ENCODE measurements around the gene PROM1. TPM values are rescaled to one million over a fixed set of nuclear protein-coding genes. Genes with fewer than 3 reads are reported as not detected.

Gene PROM1
- total and polyA plus RNA-seq, 8 donors = 3.5 to 124 (median 12.3) TPM

DNA sequence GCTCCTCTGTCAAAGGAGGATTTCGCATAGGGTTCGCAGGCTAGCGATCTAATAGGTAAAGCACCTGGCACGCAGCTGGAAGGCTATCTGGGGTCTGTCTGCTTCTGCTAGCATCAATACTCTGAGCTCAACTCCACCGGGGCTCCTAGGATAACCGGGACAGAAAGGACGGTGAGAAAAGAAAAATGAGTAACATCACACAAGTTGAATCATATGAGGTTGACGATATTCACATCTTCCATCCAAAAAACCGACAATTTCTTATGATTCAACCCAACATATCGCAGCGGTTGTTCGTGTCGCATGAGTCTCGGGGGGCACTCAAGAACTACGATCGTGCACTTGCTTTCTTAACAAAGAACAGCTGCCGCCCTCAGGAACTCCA, 1.8 kb downstream of the PROM1 start:
- WGBS, 5 donors = 16 to 21% (median 18%) methylated on average over 17 of the region's 17 CpGs
- DNase-seq = no peak
- intact Hi-C loops (cut with DNase I; ENCODE audit: low total_unique reads) = no loop called here
- H3K27me3 ChIP-seq = peaks cover 0 to 73% (median 23%) of the 10 kb centered on the region in 3 donors
- no peak for TF ChIP-seq POLR2AphosphoS5 (IDR thresholded peaks at IDR 0.05)
- TF ChIP-seq, protein P1, sequence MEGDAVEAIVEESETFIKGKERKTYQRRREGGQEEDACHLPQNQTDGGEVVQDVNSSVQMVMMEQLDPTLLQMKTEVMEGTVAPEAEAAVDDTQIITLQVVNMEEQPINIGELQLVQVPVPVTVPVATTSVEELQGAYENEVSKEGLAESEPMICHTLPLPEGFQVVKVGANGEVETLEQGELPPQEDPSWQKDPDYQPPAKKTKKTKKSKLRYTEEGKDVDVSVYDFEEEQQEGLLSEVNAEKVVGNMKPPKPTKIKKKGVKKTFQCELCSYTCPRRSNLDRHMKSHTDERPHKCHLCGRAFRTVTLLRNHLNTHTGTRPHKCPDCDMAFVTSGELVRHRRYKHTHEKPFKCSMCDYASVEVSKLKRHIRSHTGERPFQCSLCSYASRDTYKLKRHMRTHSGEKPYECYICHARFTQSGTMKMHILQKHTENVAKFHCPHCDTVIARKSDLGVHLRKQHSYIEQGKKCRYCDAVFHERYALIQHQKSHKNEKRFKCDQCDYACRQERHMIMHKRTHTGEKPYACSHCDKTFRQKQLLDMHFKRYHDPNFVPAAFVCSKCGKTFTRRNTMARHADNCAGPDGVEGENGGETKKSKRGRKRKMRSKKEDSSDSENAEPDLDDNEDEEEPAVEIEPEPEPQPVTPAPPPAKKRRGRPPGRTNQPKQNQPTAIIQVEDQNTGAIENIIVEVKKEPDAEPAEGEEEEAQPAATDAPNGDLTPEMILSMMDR (IDR thresholded peaks at IDR 0.05) = no peak
- no peak for TF ChIP-seq POLR2A (IDR thresholded peaks at IDR 0.05)
- TF ChIP-seq EP300 (IDR thresholded peaks at IDR 0.05) = no peak
- H3K4me3 ChIP-seq = peak overlapping the region; percentile 47 to 65 (median 56)
- peak overlapping the region; percentile 34 to 84 (median 62) for H3K27ac ChIP-seq
- H3K9me3 ChIP-seq = no peaks in the 10 kb centered on the region
- no peaks in the 10 kb centered on the region for H3K36me3 ChIP-seq
- peaks cover 28 to 43% (median 35%) of the 10 kb centered on the region in 4 donors for H3K4me1 ChIP-seq

GRCh38 chr4:16079046-16079445, 4.8 kb downstream of the PROM1 start:
- Histone ChIP-seq H3K4me1 (peaks cover 28 to 42% (median 33%) of the 10 kb centered on the region in 4 donors), H3K27me3 (peaks cover 0 to 62% (median 26%) of the 10 kb centered on the region in 3 donors), H3K9me3 (no peaks in the 10 kb centered on the region), H3K4me3 (no peak overlapping the region), H3K36me3 (no peaks in the 10 kb centered on the region), H3K27ac (peak overlapping the region in 3 of 5 donors; percentile 23 to 29 (median 23))
- intact Hi-C loops (cut with DNase I; ENCODE audit: low total_unique reads) = no loop called here
- peak in 1 of 2 donors; percentile 55 for DNase-seq
- 22 to 49% (median 45%) methylated on average over 1 of the region's 1 CpG for WGBS, 5 donors
- TF ChIP-seq POLR2A (IDR thresholded peaks at IDR 0.05) (no peak), POLR2AphosphoS5 (IDR thresholded peaks at IDR 0.05) (peak in 1 of 3 donors; percentile 19), EP300 (IDR thresholded peaks at IDR 0.05) (no peak)
- TF ChIP-seq, protein P1 (IDR thresholded peaks at IDR 0.05) = no peak

GRCh38 chr4:16078195-16078760, 5.5 kb downstream of the PROM1 start:
- no peak for DNase-seq
- peaks cover 0 to 55% (median 18%) of the 10 kb centered on the region in 3 donors for H3K27me3 ChIP-seq
- peaks cover 20 to 35% (median 26%) of the 10 kb centered on the region in 4 donors for H3K4me1 ChIP-seq
- H3K36me3 ChIP-seq = no peaks in the 10 kb centered on the region
- peak overlapping the region in 2 of 5 donors; percentile 23 to 46 for H3K27ac ChIP-seq
- H3K9me3 ChIP-seq = no peaks in the 10 kb centered on the region
- no peak for TF ChIP-seq POLR2AphosphoS5 (IDR thresholded peaks at IDR 0.05)
- TF ChIP-seq EP300 (IDR thresholded peaks at IDR 0.05) = no peak
- no peak for TF ChIP-seq POLR2A (IDR thresholded peaks at IDR 0.05)
- TF ChIP-seq, protein P1 (IDR thresholded peaks at IDR 0.05) = no peak
- H3K4me3 ChIP-seq = no peak overlapping the region
- WGBS, 5 donors = 54 to 66% (median 57%) methylated on average over 4 of the region's 4 CpGs
- intact Hi-C loops (cut with DNase I; ENCODE audit: low total_unique reads) = no loop called here

- no peak for DNase-seq
- WGBS, 5 donors = 36 to 59% (median 44%) methylated on average over 4 of the region's 4 CpGs
- H3K4me3 ChIP-seq = no peak overlapping the region
- no peaks in the 10 kb centered on the region for H3K36me3 ChIP-seq
- intact Hi-C loops (cut with DNase I; ENCODE audit: low total_unique reads) = no loop called here
- H3K9me3 ChIP-seq = no peaks in the 10 kb centered on the region
- peaks cover 0 to 50% (median 13%) of the 10 kb centered on the region in 3 donors for H3K27me3 ChIP-seq
- TF ChIP-seq, protein P1 (IDR thresholded peaks at IDR 0.05) = no peak
- TF ChIP-seq POLR2A (IDR thresholded peaks at IDR 0.05) (no peak), POLR2AphosphoS5 (IDR thresholded peaks at IDR 0.05) (no peak), EP300 (IDR thresholded peaks at IDR 0.05) (no peak)
- H3K4me1 ChIP-seq = peaks cover 15 to 30% (median 21%) of the 10 kb centered on the region in 4 donors
- H3K27ac ChIP-seq = peak overlapping the region in 2 of 5 donors; percentile 23 to 46
Measured at GRCh38 chr4:16077786-16078185, 6.0 kb downstream of the PROM1 start.
